ENCODE measurements around the gene ZNF860. TPM values are rescaled to one million over a fixed set of nuclear protein-coding genes. Genes with fewer than 3 reads are reported as not detected.

The ZNF860 gene
- total and polyA plus RNA-seq, 2 donors (not counting 1 experiment from before 2014, with no cell fraction given): 16.2 to 41.4 TPM

DNA sequence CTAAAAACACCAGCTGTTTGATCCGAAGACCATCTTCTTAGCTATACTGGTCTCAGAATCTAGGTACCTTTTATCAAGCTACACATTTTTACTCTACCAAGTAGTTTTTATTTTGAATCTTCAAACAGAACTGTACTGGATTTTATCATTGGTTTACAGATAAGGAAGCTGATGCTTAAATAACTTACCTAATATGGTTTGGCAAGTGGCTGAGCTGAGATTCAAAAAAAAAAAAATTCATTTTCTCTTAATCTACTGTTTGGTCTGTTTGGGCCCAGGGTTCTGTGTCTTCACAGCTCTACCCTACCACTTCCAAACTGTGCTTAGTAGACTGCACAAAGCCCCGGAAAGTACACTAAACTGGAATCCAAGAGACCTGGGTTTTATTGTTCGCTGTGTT lies 35.7 kb downstream of the ZNF860 start:
- Mint-ChIP-seq H3K4me1 (peaks cover 13% of the 10 kb centered on the region), H3K27me3 (no peaks in the 10 kb centered on the region), H3K4me3 (no peak overlapping the region), H3K27ac (no peak overlapping the region), H3K9me3 (ENCODE audit: insufficient read depth) (no peaks in the 10 kb centered on the region)
- no peak overlapping the region for H3K27ac ChIP-seq (ENCODE audit: low read length in 2 of 2)
- H3K4me3 ChIP-seq (ENCODE audit: control extremely low read depth in 1 of 5, extremely low read depth in 1 of 5, insufficient read depth in 1 of 5, low read depth in 2 of 5, low read length in 4 of 5): no peak overlapping the region
- H3K9me3 ChIP-seq (ENCODE audit: control extremely low read depth in 1 of 3, control insufficient read depth in 2 of 3, insufficient read depth in 1 of 3, low read length in 2 of 3): peaks cover 0 to 1% (median 0%) of the 10 kb centered on the region in 3 donors
- ATAC-seq (ENCODE audit: low read depth) (no peak), DNase-seq (no peak)
- no peaks in the 10 kb centered on the region for H3K79me2 ChIP-seq (ENCODE audit: control insufficient read depth, insufficient read depth, low read length)
- WGBS (ENCODE audit: insufficient coverage): 100% methylated on average over 1 of the region's 3 CpGs
- ChIA-PET CTCF (interaction anchor here (0.7 to 4.2 kb wide), 13 partner anchors 8 to 416 kb away, joined by 3 to 41 read pairs (median 5); partner anchors contain the start of genes OSBPL10 and ZNF860), POLR2A (interaction anchor here (0.7 kb wide), 1 partner anchor 1367 kb away, joined by 4 read pairs; no protein-coding TSS in a partner anchor)
- no peaks in the 10 kb centered on the region for H4K20me1 ChIP-seq (ENCODE audit: control insufficient read depth, insufficient read depth, low read length, poor library complexity, severe bottlenecking)
- H3K4me1 ChIP-seq (ENCODE audit: control insufficient read depth in 2 of 2, insufficient read depth in 2 of 2, low read length in 2 of 2): peaks cover 7 to 10% of the 10 kb centered on the region in 2 donors
- no peaks in the 10 kb centered on the region for H3K36me3 ChIP-seq (replicated peaks in 1 of 2; ENCODE audit: control extremely low read depth in 1 of 2, control insufficient read depth in 1 of 2, extremely low read depth in 1 of 2, insufficient read depth in 2 of 2, low read length in 1 of 2)
- no peak overlapping the region for H3K4me2 ChIP-seq (replicated peaks; ENCODE audit: low read depth, low read length, poor library complexity, severe bottlenecking)
- intact Hi-C loops (cut with micrococcal nuclease): no loop called here
- H2AFZ ChIP-seq (ENCODE audit: insufficient read depth, low read depth, low read length, poor library complexity, severe bottlenecking): no peak overlapping the region
- no peaks in the 10 kb centered on the region for H3K27me3 ChIP-seq (replicated peaks in 1 of 4; ENCODE audit: control extremely low read depth in 1 of 4, control insufficient read depth in 3 of 4, insufficient read depth in 4 of 4, low read length in 3 of 4)
- H3K9ac ChIP-seq (ENCODE audit: low read length): no peak overlapping the region
- no peak for TF ChIP-seq EZH2 (IDR thresholded peaks at IDR 0.05; ENCODE audit: borderline replicate concordance, insufficient read depth, low read depth, low read length, poor library complexity, severe bottlenecking)
- TF ChIP-seq, protein P1, sequence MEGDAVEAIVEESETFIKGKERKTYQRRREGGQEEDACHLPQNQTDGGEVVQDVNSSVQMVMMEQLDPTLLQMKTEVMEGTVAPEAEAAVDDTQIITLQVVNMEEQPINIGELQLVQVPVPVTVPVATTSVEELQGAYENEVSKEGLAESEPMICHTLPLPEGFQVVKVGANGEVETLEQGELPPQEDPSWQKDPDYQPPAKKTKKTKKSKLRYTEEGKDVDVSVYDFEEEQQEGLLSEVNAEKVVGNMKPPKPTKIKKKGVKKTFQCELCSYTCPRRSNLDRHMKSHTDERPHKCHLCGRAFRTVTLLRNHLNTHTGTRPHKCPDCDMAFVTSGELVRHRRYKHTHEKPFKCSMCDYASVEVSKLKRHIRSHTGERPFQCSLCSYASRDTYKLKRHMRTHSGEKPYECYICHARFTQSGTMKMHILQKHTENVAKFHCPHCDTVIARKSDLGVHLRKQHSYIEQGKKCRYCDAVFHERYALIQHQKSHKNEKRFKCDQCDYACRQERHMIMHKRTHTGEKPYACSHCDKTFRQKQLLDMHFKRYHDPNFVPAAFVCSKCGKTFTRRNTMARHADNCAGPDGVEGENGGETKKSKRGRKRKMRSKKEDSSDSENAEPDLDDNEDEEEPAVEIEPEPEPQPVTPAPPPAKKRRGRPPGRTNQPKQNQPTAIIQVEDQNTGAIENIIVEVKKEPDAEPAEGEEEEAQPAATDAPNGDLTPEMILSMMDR (IDR thresholded peaks at IDR 0.05): no peak

DNA sequence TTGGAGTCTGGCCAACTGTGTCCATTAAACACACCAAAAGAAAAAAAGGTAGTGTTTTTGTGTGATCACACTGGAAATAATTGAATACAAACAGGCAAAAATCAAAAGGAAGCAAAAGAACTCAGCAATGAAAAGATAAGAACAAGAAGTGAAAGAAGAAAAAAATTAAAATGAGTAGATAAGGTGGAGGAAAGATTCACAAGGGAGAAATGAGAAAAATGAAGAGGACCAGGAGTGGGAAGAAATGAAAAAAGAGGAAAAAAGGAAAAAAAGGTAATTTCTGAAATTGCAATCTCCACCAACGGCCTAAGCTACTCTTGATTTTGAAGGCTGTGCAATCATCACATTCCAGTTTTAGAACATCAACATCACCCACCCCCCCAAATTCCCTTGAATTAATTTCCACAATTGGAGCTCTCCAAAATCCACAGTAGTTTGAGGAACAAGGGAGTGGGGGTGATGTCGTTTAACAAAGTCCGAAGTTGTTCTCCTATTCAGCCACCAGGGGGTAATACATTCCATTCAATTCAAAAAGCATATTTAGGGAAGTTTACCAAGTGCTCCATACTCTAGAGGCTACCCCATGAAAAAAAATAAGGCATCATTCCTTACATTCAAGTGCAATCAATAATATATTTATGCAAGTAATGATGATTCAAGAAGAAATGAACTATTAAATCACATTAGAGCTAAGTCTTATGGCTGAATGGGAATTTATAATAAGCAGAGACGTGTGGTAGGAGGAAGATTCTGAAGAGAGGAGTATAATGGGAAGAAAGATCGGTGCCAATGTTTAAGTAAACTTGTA lies 37.4 kb downstream of the ZNF860 start:
- Histone ChIP-seq H3K4me3 (ENCODE audit: control extremely low read depth in 1 of 5, extremely low read depth in 1 of 5, insufficient read depth in 1 of 5, low read depth in 2 of 5, low read length in 4 of 5) (no peak overlapping the region), H3K9me3 (ENCODE audit: control extremely low read depth in 1 of 3, control insufficient read depth in 2 of 3, insufficient read depth in 1 of 3, low read length in 2 of 3) (peaks cover 0 to 1% (median 0%) of the 10 kb centered on the region in 3 donors), H3K36me3 (replicated peaks in 1 of 2; ENCODE audit: control extremely low read depth in 1 of 2, control insufficient read depth in 1 of 2, extremely low read depth in 1 of 2, insufficient read depth in 2 of 2, low read length in 1 of 2) (peaks cover 0 to under 1% of the 10 kb centered on the region in 2 experiments), H2AFZ (ENCODE audit: insufficient read depth, low read depth, low read length, poor library complexity, severe bottlenecking) (no peak overlapping the region), H3K79me2 (ENCODE audit: control insufficient read depth, insufficient read depth, low read length) (no peaks in the 10 kb centered on the region), H3K9ac (ENCODE audit: low read length) (no peak overlapping the region), H3K27ac (ENCODE audit: low read length in 2 of 2) (no peak overlapping the region), H3K4me1 (ENCODE audit: control insufficient read depth in 2 of 2, insufficient read depth in 2 of 2, low read length in 2 of 2) (peaks cover 7 to 10% of the 10 kb centered on the region in 2 donors), H4K20me1 (ENCODE audit: control insufficient read depth, insufficient read depth, low read length, poor library complexity, severe bottlenecking) (no peaks in the 10 kb centered on the region), H3K4me2 (replicated peaks; ENCODE audit: low read depth, low read length, poor library complexity, severe bottlenecking) (no peak overlapping the region), H3K27me3 (replicated peaks in 1 of 4; ENCODE audit: control extremely low read depth in 1 of 4, control insufficient read depth in 3 of 4, insufficient read depth in 4 of 4, low read length in 3 of 4) (no peaks in the 10 kb centered on the region)
- peaks cover 13% of the 10 kb centered on the region for H3K4me1 Mint-ChIP-seq
- no peak overlapping the region for H3K4me3 Mint-ChIP-seq
- peak; percentile 53 for DNase-seq
- H3K9me3 Mint-ChIP-seq (ENCODE audit: insufficient read depth): no peaks in the 10 kb centered on the region
- WGBS (ENCODE audit: insufficient coverage): no CpG with 5 or more reads among the region's 5 CpGs
- intact Hi-C loops (cut with micrococcal nuclease): loop anchor here (1.0 kb wide), 1 partner anchor 125 kb away; no protein-coding TSS in a partner anchor
- TF ChIP-seq EZH2 (IDR thresholded peaks at IDR 0.05; ENCODE audit: borderline replicate concordance, insufficient read depth, low read depth, low read length, poor library complexity, severe bottlenecking): no peak
- TF ChIP-seq, protein P1 (IDR thresholded peaks at IDR 0.05): peak; percentile 81
- H3K27me3 Mint-ChIP-seq: no peaks in the 10 kb centered on the region
- no peak overlapping the region for H3K27ac Mint-ChIP-seq
- peak; percentile 53 for ATAC-seq (ENCODE audit: low read depth)
- CTCF ChIA-PET: interaction anchor here (0.6 to 4.2 kb wide), 29 partner anchors 10 to 558 kb away, joined by 3 to 41 read pairs (median 5); partner anchors contain the start of genes OSBPL10 and ZNF860
- POLR2A ChIA-PET: interaction anchor here (0.6 to 0.9 kb wide), 2 partner anchors 18 to 58 kb away, joined by 3 read pairs; no protein-coding TSS in a partner anchor
